ENCODE measurements around the gene SLC35F3. TPM values are rescaled to one million over a fixed set of nuclear protein-coding genes. Genes with fewer than 3 reads are reported as not detected.
"Not testable (repeated sequence)": the region's sequence is repeated elsewhere in the genome, so short reads cannot be mapped to it uniquely, and the experiment has no call there.

Gene SLC35F3
- total RNA-seq, 1 experiment from 2014 or later = 0.66 TPM

DNA sequence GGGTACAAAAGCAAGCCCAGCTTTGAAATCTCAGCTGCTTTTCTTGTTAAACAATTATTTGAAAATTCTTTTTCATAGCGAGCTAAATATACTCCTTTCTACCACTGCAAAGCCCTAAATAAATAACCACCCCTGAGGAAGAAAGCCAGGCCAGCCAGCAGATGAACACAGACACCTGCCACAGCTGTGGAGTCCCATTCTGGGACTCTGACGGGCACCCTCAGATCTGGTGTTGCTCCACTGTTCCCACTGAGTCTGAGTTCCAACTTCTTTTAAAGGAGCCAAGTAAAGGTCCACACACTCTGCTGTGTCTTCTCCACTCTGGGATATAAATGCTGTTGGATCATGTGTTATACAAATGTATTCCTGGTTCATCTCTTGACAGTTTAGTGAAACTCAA lies 391.1 kb downstream of the SLC35F3 start:
- intact Hi-C loops (cut with micrococcal nuclease; ENCODE audit: unreplicated experiment) = no loop called here
- H3K27me3 Mint-ChIP-seq (ENCODE audit: unreplicated experiment) = peaks cover 73% of the 10 kb centered on the region
- TF ChIP-seq, protein P1, sequence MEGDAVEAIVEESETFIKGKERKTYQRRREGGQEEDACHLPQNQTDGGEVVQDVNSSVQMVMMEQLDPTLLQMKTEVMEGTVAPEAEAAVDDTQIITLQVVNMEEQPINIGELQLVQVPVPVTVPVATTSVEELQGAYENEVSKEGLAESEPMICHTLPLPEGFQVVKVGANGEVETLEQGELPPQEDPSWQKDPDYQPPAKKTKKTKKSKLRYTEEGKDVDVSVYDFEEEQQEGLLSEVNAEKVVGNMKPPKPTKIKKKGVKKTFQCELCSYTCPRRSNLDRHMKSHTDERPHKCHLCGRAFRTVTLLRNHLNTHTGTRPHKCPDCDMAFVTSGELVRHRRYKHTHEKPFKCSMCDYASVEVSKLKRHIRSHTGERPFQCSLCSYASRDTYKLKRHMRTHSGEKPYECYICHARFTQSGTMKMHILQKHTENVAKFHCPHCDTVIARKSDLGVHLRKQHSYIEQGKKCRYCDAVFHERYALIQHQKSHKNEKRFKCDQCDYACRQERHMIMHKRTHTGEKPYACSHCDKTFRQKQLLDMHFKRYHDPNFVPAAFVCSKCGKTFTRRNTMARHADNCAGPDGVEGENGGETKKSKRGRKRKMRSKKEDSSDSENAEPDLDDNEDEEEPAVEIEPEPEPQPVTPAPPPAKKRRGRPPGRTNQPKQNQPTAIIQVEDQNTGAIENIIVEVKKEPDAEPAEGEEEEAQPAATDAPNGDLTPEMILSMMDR (IDR thresholded peaks at IDR 0.05; ENCODE audit: unreplicated experiment) = no peak
- H3K4me1 Mint-ChIP-seq (ENCODE audit: low read depth, unreplicated experiment) = no peaks in the 10 kb centered on the region
- CTCF ChIA-PET = no interaction called here
- no TSS peak for BruUV-seq (replicated peaks)
- no peaks in the 10 kb centered on the region for H3K9me3 Mint-ChIP-seq (ENCODE audit: low read depth, unreplicated experiment)
- no peak overlapping the region for H3K4me3 Mint-ChIP-seq (ENCODE audit: low read depth, unreplicated experiment)
- no peak overlapping the region for H3K27ac Mint-ChIP-seq (ENCODE audit: unreplicated experiment)
- no peaks in the 10 kb centered on the region for H3K36me3 Mint-ChIP-seq (ENCODE audit: insufficient read depth, unreplicated experiment)
- DNase-seq = no peak

DNA sequence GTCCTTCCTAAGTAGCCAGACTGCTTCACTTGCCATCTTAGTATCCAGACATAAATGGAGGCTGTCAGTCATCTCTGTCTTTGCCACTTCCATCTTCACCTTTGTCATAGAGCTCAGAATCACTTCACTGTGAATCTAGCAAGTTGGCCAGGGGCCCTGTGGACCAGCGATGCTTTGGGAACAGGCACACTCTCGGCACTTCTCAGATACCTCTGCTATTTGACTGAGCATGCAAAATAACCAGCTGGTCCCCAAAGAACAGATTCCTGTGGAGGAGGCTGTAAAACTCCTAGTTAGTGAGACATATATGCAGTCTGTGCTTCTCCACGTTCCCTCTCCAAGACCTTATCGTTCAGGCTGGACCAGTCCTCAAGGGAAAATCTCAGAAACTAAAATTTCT lies 392.0 kb downstream of the SLC35F3 start:
- CTCF ChIA-PET = interaction anchor here (1.3 kb wide), 1 partner anchor 13 kb away, joined by 4 read pairs; no protein-coding TSS in a partner anchor
- TF ChIP-seq, protein P1 (IDR thresholded peaks at IDR 0.05; ENCODE audit: unreplicated experiment) = no peak
- no TSS peak for BruUV-seq (replicated peaks)
- Mint-ChIP-seq H3K27ac (ENCODE audit: unreplicated experiment) (no peak overlapping the region), H3K36me3 (ENCODE audit: insufficient read depth, unreplicated experiment) (no peaks in the 10 kb centered on the region), H3K4me3 (ENCODE audit: low read depth, unreplicated experiment) (no peak overlapping the region), H3K9me3 (ENCODE audit: low read depth, unreplicated experiment) (no peaks in the 10 kb centered on the region), H3K27me3 (ENCODE audit: unreplicated experiment) (peaks cover 65% of the 10 kb centered on the region), H3K4me1 (ENCODE audit: low read depth, unreplicated experiment) (no peaks in the 10 kb centered on the region)
- intact Hi-C loops (cut with micrococcal nuclease; ENCODE audit: unreplicated experiment) = no loop called here
- no peak for DNase-seq

DNA sequence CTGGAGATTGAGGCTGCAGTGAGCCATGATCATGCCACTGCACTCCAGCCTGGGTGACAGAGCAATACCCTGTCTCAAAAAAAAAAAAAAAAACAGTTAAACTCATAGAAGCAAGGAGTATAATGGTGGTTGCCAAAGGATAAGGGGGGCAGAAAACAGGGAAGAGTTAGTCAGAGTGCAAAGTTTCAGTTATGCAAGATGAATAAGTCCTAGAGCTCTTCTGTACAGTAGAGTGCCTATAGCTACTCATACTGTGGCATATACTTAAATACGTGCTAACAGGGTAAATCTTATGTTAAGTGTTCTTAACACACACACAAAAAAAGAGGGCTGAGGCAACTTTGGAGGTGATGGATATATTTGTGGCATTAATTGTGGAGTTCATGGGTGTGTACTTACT lies 393.2 kb downstream of the SLC35F3 start:
- CTCF ChIA-PET = interaction anchor here (0.7 to 1.3 kb wide), 2 partner anchors 12 to 312 kb away, joined by 4 read pairs; no protein-coding TSS in a partner anchor
- Mint-ChIP-seq H3K9me3 (ENCODE audit: low read depth, unreplicated experiment) (no peaks in the 10 kb centered on the region), H3K4me3 (ENCODE audit: low read depth, unreplicated experiment) (no peak overlapping the region), H3K27me3 (ENCODE audit: unreplicated experiment) (peaks cover 58% of the 10 kb centered on the region), H3K27ac (ENCODE audit: unreplicated experiment) (no peak overlapping the region), H3K36me3 (ENCODE audit: insufficient read depth, unreplicated experiment) (no peaks in the 10 kb centered on the region), H3K4me1 (ENCODE audit: low read depth, unreplicated experiment) (no peaks in the 10 kb centered on the region)
- DNase-seq = no peak
- no TSS peak for BruUV-seq (replicated peaks)
- intact Hi-C loops (cut with micrococcal nuclease; ENCODE audit: unreplicated experiment) = no loop called here
- TF ChIP-seq, protein P1 (IDR thresholded peaks at IDR 0.05; ENCODE audit: unreplicated experiment) = no peak

DNA sequence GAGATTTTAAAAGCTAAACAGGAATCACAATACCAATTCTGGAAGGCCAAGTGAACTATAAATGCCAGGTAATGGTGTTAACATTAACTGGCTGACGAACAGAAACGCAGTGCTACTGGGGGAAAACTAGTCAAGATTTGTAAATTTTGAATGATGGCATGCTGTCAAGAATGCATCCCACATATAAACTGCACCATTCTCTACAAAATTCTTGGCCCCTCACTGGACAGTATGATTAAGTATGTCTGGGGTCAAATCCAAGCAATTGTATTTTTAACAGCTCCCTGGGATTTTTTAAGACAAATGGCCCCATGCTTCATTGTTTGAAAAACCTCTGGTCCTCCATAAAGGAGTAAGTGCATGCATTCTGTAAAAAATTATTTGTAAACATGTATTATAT lies 395.6 kb downstream of the SLC35F3 start:
- intact Hi-C loops (cut with micrococcal nuclease; ENCODE audit: unreplicated experiment) = no loop called here
- no peak for DNase-seq
- H3K9me3 Mint-ChIP-seq (ENCODE audit: low read depth, unreplicated experiment) = no peaks in the 10 kb centered on the region
- no TSS peak for BruUV-seq (replicated peaks)
- CTCF ChIA-PET = interaction anchor here (0.5 to 1.6 kb wide), 2 partner anchors 9 to 124 kb away, joined by 3 to 5 read pairs; no protein-coding TSS in a partner anchor
- H3K27ac Mint-ChIP-seq (ENCODE audit: unreplicated experiment) = no peak overlapping the region
- H3K4me3 Mint-ChIP-seq (ENCODE audit: low read depth, unreplicated experiment) = no peak overlapping the region
- peaks cover 39% of the 10 kb centered on the region for H3K27me3 Mint-ChIP-seq (ENCODE audit: unreplicated experiment)
- H3K4me1 Mint-ChIP-seq (ENCODE audit: low read depth, unreplicated experiment) = no peaks in the 10 kb centered on the region
- H3K36me3 Mint-ChIP-seq (ENCODE audit: insufficient read depth, unreplicated experiment) = no peaks in the 10 kb centered on the region
- TF ChIP-seq, protein P1 (IDR thresholded peaks at IDR 0.05; ENCODE audit: unreplicated experiment) = no peak

DNA sequence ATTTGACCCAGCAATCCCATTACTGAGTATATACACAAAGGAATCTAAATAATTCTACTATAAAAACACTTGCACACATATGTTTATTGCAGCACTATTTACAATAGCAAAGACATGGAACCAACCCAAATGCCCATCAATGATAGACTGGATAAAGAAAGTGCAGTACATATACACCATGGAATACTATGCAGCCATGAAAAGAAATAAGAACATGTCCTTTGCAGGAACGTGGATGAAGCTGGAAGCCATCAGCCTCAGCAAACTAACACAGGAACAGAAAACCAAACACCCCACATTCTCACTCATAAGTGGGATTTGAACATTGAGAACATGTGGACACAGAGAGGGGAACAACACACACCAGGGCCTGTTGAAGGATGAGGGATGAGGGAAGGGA lies 397.2 kb downstream of the SLC35F3 start:
- peaks cover 24% of the 10 kb centered on the region for H3K27me3 Mint-ChIP-seq (ENCODE audit: unreplicated experiment)
- intact Hi-C loops (cut with micrococcal nuclease; ENCODE audit: unreplicated experiment); CTCF ChIA-PET: not testable (repeated sequence)

More for the DNA sequence above, 397.2 kb downstream of the SLC35F3 start:
- not testable (repeated sequence) for H3K4me3 Mint-ChIP-seq (ENCODE audit: low read depth, unreplicated experiment); DNase-seq; H3K4me1 Mint-ChIP-seq (ENCODE audit: low read depth, unreplicated experiment); H3K27ac Mint-ChIP-seq (ENCODE audit: unreplicated experiment); H3K9me3 Mint-ChIP-seq (ENCODE audit: low read depth, unreplicated experiment); BruUV-seq (replicated peaks); H3K36me3 Mint-ChIP-seq (ENCODE audit: insufficient read depth, unreplicated experiment)
